ENCODE results near the gene GMPS. TPM values are rescaled to one million over a fixed set of nuclear protein-coding genes. Genes with fewer than 3 reads are reported as not detected.

Gene GMPS
- polyA plus RNA-seq, 3 donors: 14.3 to 43.4 (median 27.4) TPM

DNA sequence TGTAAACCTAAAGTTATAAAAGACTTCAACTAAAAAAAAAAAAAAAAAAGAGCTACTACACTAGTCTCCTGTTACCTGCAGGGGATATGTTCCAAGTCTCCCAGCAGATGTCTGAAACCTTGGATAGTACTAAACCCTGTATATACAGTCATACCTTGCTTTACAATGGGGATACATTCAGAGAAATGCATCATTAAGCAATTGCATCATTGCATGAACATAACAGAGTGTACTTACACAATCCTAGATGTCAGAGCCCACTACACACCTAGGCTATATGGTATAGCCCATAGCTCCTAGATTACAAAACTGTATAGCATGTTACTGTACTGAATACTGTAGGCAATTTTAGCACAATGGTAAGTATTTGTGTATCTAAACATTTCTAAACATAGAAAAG is 119.1 kb downstream of the GMPS start:
- intact Hi-C loops (cut with micrococcal nuclease): no loop called here
- H3K79me2 ChIP-seq (ENCODE audit: insufficient read depth, low read length): no peaks in the 10 kb centered on the region
- H3K9ac ChIP-seq (ENCODE audit: insufficient read depth, low read length, poor library complexity, severe bottlenecking): no peak overlapping the region
- no peaks in the 10 kb centered on the region for H3K27me3 ChIP-seq (ENCODE audit: control insufficient read depth in 2 of 2, insufficient read depth in 2 of 2, low read length in 2 of 2)
- peaks cover 2 to 5% (median 2%) of the 10 kb centered on the region in 3 donors for H3K27me3 Mint-ChIP-seq (ENCODE audit: low read depth in 3 of 3)
- H3K36me3 ChIP-seq (replicated peaks in 1 of 2; ENCODE audit: control insufficient read depth in 1 of 2, insufficient read depth in 2 of 2, low read length in 2 of 2): no peaks in the 10 kb centered on the region
- H3K27ac ChIP-seq (ENCODE audit: low read depth in 1 of 2, low read length in 2 of 2): no peak overlapping the region
- no peaks in the 10 kb centered on the region for H3K4me1 Mint-ChIP-seq
- no peak overlapping the region for H3K4me3 ChIP-seq (replicated peaks in 1 of 3; ENCODE audit: low read depth in 2 of 3, low read length in 3 of 3)
- DNase-seq: no peak
- H3K9me3 Mint-ChIP-seq: no peaks in the 10 kb centered on the region
- H4K20me1 ChIP-seq (ENCODE audit: insufficient read depth, low read length): no peaks in the 10 kb centered on the region
- H3K4me2 ChIP-seq (replicated peaks; ENCODE audit: extremely low read depth, low read length, poor library complexity, severe bottlenecking): no peak overlapping the region
- H3K4me3 Mint-ChIP-seq: no peak overlapping the region
- H3K36me3 Mint-ChIP-seq: no peaks in the 10 kb centered on the region
- H2AFZ ChIP-seq (ENCODE audit: insufficient read depth, low read depth, low read length, poor library complexity, severe bottlenecking): no peak overlapping the region
- H3K9me3 ChIP-seq (replicated peaks in 1 of 2; ENCODE audit: control insufficient read depth in 1 of 2, insufficient read depth in 1 of 2, low read length in 2 of 2): no peaks in the 10 kb centered on the region
- no peaks in the 10 kb centered on the region for H3K4me1 ChIP-seq (ENCODE audit: control insufficient read depth in 1 of 2, insufficient read depth in 2 of 2, low read length in 2 of 2)
- H3K27ac Mint-ChIP-seq: no peak overlapping the region
- no peak for TF ChIP-seq CTCF (IDR thresholded peaks at IDR 0.05)

DNA sequence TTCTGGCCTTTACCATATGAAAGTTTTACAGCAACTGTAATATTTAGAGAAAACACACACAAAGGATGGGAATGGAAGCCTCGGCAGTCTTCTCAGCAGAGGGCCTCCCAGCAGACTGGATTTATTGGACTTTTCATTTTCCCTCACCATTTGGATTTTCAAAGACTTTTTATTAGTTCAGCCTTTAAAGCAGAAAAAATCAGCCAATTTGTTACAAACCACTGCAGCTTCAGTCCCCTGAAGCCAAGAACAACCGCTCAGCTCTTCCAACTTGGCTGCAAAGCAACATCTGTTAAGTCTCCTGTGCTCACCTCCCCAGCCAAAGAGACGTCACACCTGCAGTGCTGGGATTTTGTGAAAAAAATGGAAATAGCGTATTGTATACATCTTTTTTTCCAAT is 120.8 kb downstream of the GMPS start:
- no peak overlapping the region for H3K4me2 ChIP-seq (replicated peaks; ENCODE audit: extremely low read depth, low read length, poor library complexity, severe bottlenecking)
- H3K79me2 ChIP-seq (ENCODE audit: insufficient read depth, low read length): no peaks in the 10 kb centered on the region
- H3K4me1 Mint-ChIP-seq: no peaks in the 10 kb centered on the region
- H3K27ac Mint-ChIP-seq: no peak overlapping the region
- H3K36me3 Mint-ChIP-seq: no peaks in the 10 kb centered on the region
- H3K9ac ChIP-seq (ENCODE audit: insufficient read depth, low read length, poor library complexity, severe bottlenecking): no peak overlapping the region
- no peaks in the 10 kb centered on the region for H3K9me3 ChIP-seq (replicated peaks in 1 of 2; ENCODE audit: control insufficient read depth in 1 of 2, insufficient read depth in 1 of 2, low read length in 2 of 2)
- no peaks in the 10 kb centered on the region for H3K4me1 ChIP-seq (ENCODE audit: control insufficient read depth in 1 of 2, insufficient read depth in 2 of 2, low read length in 2 of 2)
- no peak overlapping the region for H3K27ac ChIP-seq (ENCODE audit: low read depth in 1 of 2, low read length in 2 of 2)
- no peak for TF ChIP-seq CTCF (IDR thresholded peaks at IDR 0.05)
- H3K4me3 ChIP-seq (replicated peaks in 1 of 3; ENCODE audit: low read depth in 2 of 3, low read length in 3 of 3): no peak overlapping the region
- H3K36me3 ChIP-seq (replicated peaks in 1 of 2; ENCODE audit: control insufficient read depth in 1 of 2, insufficient read depth in 2 of 2, low read length in 2 of 2): no peaks in the 10 kb centered on the region
- intact Hi-C loops (cut with micrococcal nuclease): no loop called here
- no peaks in the 10 kb centered on the region for H3K9me3 Mint-ChIP-seq
- no peaks in the 10 kb centered on the region for H3K27me3 ChIP-seq (ENCODE audit: control insufficient read depth in 2 of 2, insufficient read depth in 2 of 2, low read length in 2 of 2)
- H2AFZ ChIP-seq (ENCODE audit: insufficient read depth, low read depth, low read length, poor library complexity, severe bottlenecking): no peak overlapping the region
- peaks cover 0 to 6% (median 2%) of the 10 kb centered on the region in 3 donors for H3K27me3 Mint-ChIP-seq (ENCODE audit: low read depth in 3 of 3)
- no peaks in the 10 kb centered on the region for H4K20me1 ChIP-seq (ENCODE audit: insufficient read depth, low read length)
- no peak for DNase-seq
- no peak overlapping the region for H3K4me3 Mint-ChIP-seq
- WGBS (ENCODE audit: insufficient coverage): 100% methylated on average over 1 of the region's 4 CpGs

All from CD14-positive monocyte (primary cell).